Measurements from ENCODE around the gene SYDE1.

SYDE1 gene

GRCh38 chr19:15098460-15098859 is 8.7 kb upstream of the SYDE1 start:
- Histone ChIP-seq H3K27me3 (no peaks in the 10 kb centered on the region), H3K4me3 (ENCODE audit: low read depth, low read length) (no peak overlapping the region), H3K9me3 (peaks cover 2% of the 10 kb centered on the region; the same call in 1 of the 2 replicates), H3K36me3 (no peaks in the 10 kb centered on the region), H3K4me1 (no peaks in the 10 kb centered on the region)
- no peak for DNase-seq
- no peak for TF ChIP-seq CTCF (IDR thresholded peaks at IDR 0.05; ENCODE audit: low read depth, low read length)

GRCh38 chr19:15099017-15099582 is 8.1 kb upstream of the SYDE1 start:
- Histone ChIP-seq H3K4me1 (no peaks in the 10 kb centered on the region), H3K4me3 (ENCODE audit: low read depth, low read length) (no peak overlapping the region), H3K27me3 (no peaks in the 10 kb centered on the region), H3K9me3 (peaks cover 2% of the 10 kb centered on the region; the same call in 1 of the 2 replicates), H3K36me3 (no peaks in the 10 kb centered on the region)
- no peak for DNase-seq
- no peak for TF ChIP-seq CTCF (IDR thresholded peaks at IDR 0.05; ENCODE audit: low read depth, low read length)

- Histone ChIP-seq H3K4me3 (ENCODE audit: low read depth, low read length) (no peak overlapping the region), H3K4me1 (no peaks in the 10 kb centered on the region), H3K9me3 (peaks cover 2% of the 10 kb centered on the region; the same call in 1 of the 2 replicates), H3K27me3 (peaks cover 10% of the 10 kb centered on the region), H3K36me3 (no peaks in the 10 kb centered on the region)
- TF ChIP-seq CTCF (IDR thresholded peaks at IDR 0.05; ENCODE audit: low read depth, low read length), result peak; percentile 83
- DNase-seq, result peak; percentile 59
Observed at GRCh38 chr19:15101479-15102082, 5.6 kb upstream of the SYDE1 start.

- peaks cover 2% of the 10 kb centered on the region; the same call in 1 of the 2 replicates for H3K9me3 ChIP-seq
- H3K36me3 ChIP-seq, result no peaks in the 10 kb centered on the region
- TF ChIP-seq CTCF (IDR thresholded peaks at IDR 0.05; ENCODE audit: low read depth, low read length), result no peak
- no peaks in the 10 kb centered on the region for H3K4me1 ChIP-seq
- peaks cover 23% of the 10 kb centered on the region for H3K27me3 ChIP-seq
- DNase-seq, result no peak
- H3K4me3 ChIP-seq (ENCODE audit: low read depth, low read length), result no peak overlapping the region
Observed at GRCh38 chr19:15104003-15104402, 3.2 kb upstream of the SYDE1 start.

GRCh38 chr19:15104411-15104810 is 2.8 kb upstream of the SYDE1 start:
- no peaks in the 10 kb centered on the region for H3K4me1 ChIP-seq
- H3K4me3 ChIP-seq (ENCODE audit: low read depth, low read length), result no peak overlapping the region
- DNase-seq, result no peak
- TF ChIP-seq CTCF (IDR thresholded peaks at IDR 0.05; ENCODE audit: low read depth, low read length), result no peak
- H3K9me3 ChIP-seq, result peaks cover 2% of the 10 kb centered on the region; the same call in 1 of the 2 replicates
- no peaks in the 10 kb centered on the region for H3K36me3 ChIP-seq
- peaks cover 23% of the 10 kb centered on the region for H3K27me3 ChIP-seq

GRCh38 chr19:15105044-15105443 is 2.2 kb upstream of the SYDE1 start:
- no peaks in the 10 kb centered on the region for H3K36me3 ChIP-seq
- no peaks in the 10 kb centered on the region for H3K4me1 ChIP-seq
- H3K27me3 ChIP-seq, result peaks cover 23% of the 10 kb centered on the region
- H3K4me3 ChIP-seq (ENCODE audit: low read depth, low read length), result no peak overlapping the region
- no peak for TF ChIP-seq CTCF (IDR thresholded peaks at IDR 0.05; ENCODE audit: low read depth, low read length)
- peaks cover 2% of the 10 kb centered on the region; the same call in 1 of the 2 replicates for H3K9me3 ChIP-seq
- no peak for DNase-seq
